K562 treated with DMSO at 1 percent for 4 hours (cell line): ENCODE measurements around the gene SPTBN5. TPM values are rescaled to one million over a fixed set of nuclear protein-coding genes. Genes with fewer than 3 reads are reported as not detected.

Experiments
- total RNA-seq: library from RNA; unstranded; fragments of 300-600 nt; gene quantifications from 2 replicates; pipeline ENCODE4 v1.2.3, GENCODE V29; 2022; ENCODE audit not compliant: insufficient read depth

SPTBN5 gene
- not detected in 2 replicates for total RNA-seq

DNA sequence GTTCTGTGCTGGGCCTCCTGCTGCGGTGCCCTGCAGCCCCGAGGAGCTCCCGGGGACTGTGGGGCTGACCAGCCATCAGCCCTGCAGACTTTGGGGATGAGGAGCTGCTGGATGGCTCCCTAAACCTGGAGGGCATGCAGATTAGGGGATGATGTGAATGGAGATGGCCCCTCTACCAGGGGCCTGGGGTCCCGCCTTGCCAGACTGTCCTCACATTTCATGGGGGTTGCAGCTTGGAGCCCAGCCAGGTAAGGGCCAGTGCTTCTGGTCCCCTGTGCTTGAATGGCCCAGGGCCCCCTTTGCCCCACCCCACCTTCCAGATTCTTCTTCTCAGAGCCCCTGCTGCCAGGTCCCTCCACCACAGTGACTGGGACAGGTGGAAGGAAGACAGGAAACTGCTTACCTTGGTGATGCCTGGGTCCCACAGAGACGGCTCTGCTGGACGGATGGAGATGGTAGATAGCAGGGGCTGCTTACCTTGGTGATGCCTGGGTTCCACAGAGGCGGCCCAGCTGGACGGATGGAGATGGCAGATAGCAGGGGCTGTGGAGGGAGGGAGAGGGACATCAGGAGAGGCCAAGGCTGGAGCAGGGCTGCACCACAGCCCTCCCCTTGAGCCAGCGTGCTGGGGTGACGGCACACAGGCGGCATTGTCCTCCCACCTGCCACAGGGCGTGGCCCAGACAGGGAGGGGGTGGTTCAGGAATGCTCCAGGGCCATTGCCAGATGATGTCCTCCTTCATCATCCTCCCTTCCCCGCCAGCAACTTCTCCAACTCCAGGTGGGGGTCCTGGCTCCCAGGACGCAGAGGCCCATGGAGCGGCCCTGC lies at the start of gene SPTBN5:
Gene SPTBN5, minus strand, starts transcription at position 632 of the 829 bp plus-strand sequence. Its CDS starts 556 bp downstream, at position 76.

DNA sequence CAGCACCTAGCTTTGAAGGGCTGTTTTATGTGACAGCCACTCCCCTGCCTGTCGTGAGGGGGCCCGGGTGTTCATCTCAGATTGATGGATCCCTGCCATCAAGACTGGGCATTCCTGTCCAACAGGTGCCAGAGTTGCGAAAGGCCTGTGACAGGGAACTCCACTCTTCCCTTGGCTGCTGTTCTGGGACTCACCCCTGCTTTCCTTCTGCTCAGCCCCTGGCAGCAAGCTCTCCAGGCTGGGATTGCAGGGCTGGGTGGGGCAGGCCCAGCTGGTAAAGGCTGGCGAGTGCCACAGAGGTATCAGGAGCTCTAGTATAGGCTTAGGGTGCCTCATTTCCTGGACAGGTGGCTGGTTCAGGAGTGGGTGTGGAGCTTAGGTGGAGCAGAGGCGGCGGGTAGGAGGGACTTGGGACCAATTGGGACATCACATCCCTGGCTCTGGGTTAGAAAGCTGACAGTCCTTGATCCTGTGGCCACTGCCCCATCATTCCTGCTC lies 55.4 kb downstream of the SPTBN5 start, which contains the start of gene PLA2G4B:
Gene PLA2G4B, plus strand, starts transcription at position 448 of the 498 bp plus-strand sequence. CDS start 67 bp downstream, outside the sequence.

DNA sequence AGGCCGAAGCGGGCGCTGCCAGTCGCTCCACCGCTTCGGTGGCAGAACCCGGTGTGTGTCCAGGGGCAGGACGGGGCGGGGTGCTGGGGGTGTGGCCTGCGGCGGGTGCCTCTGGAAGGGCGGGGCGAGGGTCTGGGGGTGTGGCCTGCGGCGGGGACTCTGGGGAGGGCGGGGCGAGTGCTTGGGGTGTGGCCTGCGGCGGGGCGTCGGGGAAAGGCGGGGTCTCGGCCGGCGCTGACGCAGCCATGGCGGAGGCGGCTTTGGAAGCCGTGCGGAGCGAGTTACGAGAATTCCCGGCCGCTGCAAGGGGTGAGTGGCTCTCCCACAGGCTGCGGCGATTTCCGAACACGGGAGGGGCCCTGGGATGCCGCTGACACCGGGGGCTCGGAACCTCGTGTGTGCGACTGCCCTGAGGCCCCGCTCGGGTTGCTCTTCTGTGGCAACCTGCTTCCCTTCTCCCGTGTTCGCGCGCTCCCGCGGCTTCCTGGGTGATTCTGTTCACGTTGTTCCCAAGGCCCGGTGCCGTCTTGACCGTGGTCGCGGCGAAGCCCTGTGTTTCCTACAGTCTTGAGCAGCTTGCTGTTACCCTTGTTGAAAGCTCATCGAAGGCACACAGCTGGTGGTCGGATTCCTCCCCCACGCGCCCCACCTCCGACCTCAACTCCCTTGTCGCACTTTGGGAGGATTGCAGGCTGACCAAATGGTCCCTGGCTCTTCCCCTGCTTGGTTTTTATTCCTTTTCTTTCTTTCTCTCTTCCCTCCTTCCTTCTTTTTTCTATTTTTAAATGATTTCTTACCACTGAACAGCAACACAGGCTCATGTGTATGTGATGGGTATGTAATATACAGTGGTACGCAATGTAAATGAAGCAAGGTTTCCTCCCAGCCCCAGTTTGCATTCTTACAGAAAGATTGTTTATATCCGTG lies 65.7 kb downstream of the SPTBN5 start, which contains the start of gene JMJD7:
Gene JMJD7, plus strand, starts transcription at position 213 of the 927 bp plus-strand sequence. Its CDS starts 33 bp downstream, at position 246.

Other genes with a start within 250 kb of the SPTBN5 start
- 4.9 and 6.0 TPM in 2 replicates for gene MGA, start 233.6 kb downstream of the SPTBN5 start, total RNA-seq
- gene MAPKBP1, start 119.6 kb downstream of the SPTBN5 start, total RNA-seq, result 4.6 and 7.0 TPM in 2 replicates
- gene JMJD7, start 66.0 kb downstream of the SPTBN5 start, total RNA-seq, result 7.3 and 8.6 TPM in 2 replicates
- gene PLA2G4B, start 55.2 kb downstream of the SPTBN5 start, total RNA-seq, result 4.4 and 4.6 TPM in 2 replicates
- gene EHD4, start 78.5 kb upstream of the SPTBN5 start, total RNA-seq, result 5.7 and 7.3 TPM in 2 replicates
- not detected in 2 replicates for gene PLA2G4E, start 127.0 kb upstream of the SPTBN5 start, total RNA-seq
- not detected in 2 replicates for gene PLA2G4D, start 200.5 kb upstream of the SPTBN5 start, total RNA-seq